HPDE6-E6E7 (cell line): Measurements from ENCODE around the gene CD99L2.

Experiments
- DNase-seq: peaks from one replicate; pipeline ENCODE4 v3.0.0; 2011; ENCODE audit warnings: missing footprints; ENCODE audit errors: extremely low spot score

CD99L2 gene

GRCh38 chrX:150790021-150790420 lies 108.4 kb downstream of the CD99L2 start:
- no peak for DNase-seq

DNA sequence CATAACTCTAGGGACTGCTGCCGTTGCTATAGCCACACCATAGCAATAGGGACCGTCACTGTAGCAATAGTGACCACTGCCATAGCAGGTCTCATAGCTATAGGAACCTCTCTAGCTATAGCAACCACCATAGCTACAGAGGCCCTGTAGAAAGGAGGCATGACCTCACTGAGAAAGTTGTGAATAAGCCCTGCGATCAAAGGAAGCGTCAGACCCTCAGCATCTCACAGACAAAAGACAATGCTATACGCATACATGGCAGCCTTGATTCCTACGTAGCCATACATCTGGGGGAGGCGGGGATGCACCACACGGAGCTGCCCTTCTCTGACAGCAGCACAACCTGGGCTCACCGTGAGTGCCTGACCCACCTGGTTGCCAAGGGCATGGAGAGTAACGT lies 116.8 kb downstream of the CD99L2 start:
- no peak for DNase-seq

GRCh38 chrX:150779385-150779784 lies 119.1 kb downstream of the CD99L2 start:
- DNase-seq: no peak

DNA sequence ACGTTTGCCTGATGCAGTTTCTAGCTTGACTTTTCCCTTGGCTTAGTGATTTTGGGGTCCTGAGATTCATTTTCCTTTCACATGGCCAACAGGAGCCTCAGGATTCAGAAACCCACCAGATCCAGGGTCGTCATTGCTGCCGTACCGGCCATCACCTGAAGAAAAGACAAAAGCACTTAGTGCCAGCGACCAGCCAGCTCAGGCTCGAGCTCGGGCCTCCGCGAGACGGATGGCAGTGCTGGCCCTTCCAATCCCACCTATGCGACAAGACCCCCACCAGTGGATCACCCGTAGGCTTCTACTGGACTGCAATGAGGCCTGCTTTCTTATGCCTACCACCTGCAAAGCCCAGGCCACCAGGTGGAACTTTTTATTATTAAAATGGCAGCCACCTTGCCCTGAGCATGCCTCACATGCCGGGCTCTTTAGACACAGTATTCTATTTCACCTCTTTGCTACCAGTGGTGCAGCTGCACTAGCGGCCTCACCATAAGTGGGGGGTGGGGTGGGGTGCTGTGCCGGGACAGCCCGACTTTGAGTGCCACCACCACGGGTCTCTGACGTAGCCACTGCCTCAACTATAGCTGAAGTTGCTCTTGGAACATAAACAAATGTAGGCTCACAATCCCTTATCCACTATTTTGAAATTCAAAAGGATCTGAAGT lies 121.0 kb downstream of the CD99L2 start:
- no peak for DNase-seq

- no peak for DNase-seq
These were observed 122.7 kb downstream of the CD99L2 start for GRCh38 chrX:150775569-150776350.

DNA sequence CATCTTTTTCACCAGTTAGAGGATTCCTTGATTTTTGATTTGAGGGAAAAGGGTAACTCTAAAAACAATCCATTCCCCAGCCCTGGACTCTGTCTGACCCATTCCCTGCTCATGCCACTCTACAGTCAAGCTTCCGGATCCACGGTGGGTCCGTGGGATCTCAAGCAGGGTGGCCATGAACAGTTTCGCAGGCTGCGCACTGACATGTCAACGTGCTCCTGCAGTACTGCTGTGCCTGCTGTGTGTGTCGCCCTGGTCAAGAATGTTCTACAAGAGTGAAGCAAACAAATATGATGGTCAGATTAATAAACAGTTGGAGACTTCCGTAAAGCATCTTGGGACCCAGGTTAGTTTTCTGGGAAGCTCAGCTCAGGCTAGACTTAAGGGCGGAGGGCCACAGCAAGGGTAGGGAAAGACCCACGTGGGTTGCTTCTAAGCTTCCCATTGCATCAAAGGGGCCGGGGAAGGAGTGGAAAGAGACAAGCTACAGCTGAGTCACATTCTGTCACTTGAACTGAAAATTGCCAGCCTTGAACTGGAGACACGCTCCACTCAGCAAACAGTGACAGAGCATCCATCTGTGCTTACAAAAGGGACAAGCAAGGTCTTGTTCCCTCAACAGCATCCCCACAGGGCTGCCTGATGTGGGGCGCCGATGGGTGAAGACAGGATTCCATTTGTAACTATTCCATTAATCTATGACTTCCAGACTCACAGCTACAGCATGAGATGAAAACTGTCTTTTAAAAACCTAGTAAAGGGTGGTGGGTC lies 123.5 kb downstream of the CD99L2 start:
- DNase-seq: no peak

DNA sequence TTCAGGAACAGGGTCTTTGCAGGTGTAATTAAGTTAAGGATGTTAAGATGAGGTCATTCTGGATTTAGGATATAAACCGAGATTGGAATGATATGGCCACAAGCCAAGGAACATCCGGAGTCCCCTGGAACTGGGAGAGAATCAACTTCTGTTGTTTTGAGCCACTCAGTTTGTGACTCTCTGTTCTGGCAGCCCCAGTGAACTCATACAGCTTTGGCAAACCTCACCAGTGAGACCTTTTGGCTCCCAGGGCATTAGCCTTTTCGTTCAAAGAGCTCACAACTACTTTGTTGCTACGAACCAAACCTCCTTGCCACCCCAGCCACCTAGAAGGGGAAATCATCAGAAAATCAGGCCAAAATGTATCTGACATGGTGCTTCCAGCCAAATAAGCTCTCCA lies 124.8 kb downstream of the CD99L2 start:
- DNase-seq: no peak

DNA sequence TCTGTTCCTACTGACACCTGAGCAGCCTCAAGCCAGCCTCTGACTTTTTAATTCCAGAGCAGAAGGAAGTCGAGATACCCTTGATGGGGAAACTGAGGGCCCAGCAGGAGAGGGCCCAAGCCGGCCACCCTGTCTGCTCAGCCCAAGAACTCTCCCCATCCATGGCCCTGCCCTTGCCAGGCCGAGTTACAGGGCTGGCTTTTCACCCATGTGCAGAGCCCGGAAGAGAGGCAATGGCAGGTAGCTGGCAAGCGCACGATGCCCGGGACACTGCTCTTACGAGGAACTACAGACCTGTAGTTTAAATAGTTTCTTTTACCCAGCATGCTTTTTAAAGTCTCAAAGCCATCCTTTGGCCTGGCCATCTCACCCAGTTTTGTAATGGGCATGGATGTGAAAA lies 125.4 kb downstream of the CD99L2 start:
- DNase-seq: no peak

GRCh38 chrX:150772150-150772970 lies 126.1 kb downstream of the CD99L2 start:
- peak; percentile 84 for DNase-seq

DNA sequence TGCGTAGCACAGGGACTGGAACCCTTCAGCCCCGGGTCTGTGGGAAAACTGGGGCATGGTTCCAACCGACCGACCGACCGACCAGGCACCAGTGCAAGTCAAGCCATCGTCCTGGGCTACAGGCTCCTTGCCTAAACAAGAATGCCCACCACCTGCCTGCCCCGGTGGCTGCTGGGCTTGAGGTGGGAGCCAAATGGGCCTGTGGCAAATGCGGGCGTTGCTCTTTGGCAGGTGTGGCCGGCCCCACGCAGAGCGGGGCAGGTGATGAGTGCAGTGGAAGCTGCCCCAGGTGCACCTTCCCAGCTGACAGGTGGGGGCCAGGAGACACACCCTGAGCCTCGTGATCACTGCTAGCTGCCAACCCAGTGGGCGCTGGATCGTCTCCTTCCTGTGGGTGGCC lies 127.4 kb downstream of the CD99L2 start:
- DNase-seq: no peak

GRCh38 chrX:150770623-150771022 lies 127.8 kb downstream of the CD99L2 start:
- DNase-seq: no peak

DNA sequence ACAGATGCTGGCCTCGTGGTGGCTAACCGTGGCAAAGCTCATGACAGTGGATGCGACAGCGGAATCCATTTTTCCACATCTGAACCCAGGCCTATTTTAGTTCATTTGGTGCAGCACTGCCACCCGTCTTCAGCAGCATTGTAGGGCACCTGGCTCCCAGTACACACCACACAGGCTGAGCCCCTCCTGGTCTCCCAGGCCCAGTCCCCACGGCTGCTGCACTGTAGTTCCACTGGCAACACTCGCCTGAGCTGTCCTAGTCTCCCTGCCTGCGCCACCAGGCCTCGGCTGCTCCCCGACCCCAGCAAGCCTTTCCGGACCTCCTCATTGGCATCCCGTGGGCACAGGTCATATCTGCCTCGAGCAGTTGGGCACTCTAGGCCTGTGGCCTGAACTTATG lies 129.1 kb downstream of the CD99L2 start:
- no peak for DNase-seq

GRCh38 chrX:150768580-150769190 lies 129.8 kb downstream of the CD99L2 start:
- no peak for DNase-seq

- no peak for DNase-seq
These were observed 130.4 kb downstream of the CD99L2 start for GRCh38 chrX:150768132-150768485.

DNA sequence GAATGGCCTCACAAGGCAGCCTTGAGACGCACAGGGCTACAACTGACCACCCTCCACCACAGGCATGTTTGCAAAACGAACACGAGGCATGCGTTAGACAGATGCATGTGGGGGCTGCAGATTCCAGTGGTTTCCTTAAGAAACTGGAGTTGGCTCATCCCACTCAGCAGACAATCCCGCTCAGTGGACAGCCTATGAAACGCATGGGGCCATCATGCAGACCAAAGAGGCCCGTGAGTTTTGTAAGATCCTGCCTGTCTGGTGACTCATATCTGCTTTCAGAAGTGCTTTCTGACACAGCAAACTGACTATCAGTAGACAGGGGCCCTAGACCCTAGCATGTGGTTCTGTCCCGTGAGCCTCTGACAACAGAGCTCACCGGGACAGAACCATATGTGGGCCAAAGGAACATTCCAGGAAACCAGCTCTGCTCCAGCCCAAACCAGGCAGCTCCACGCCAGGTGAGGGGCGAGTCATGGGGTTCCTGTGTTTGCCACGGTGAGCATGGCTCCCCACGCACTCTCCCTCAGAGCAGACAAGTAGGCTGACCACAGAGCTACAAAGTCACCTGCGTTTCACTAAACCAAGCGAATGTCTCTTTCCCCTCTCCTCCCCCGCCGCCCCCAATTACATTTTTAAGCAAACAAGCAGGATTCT lies 130.9 kb downstream of the CD99L2 start:
- DNase-seq: peak; percentile 50

GRCh38 chrX:150767045-150767395 lies 131.4 kb downstream of the CD99L2 start:
- DNase-seq: no peak

DNA sequence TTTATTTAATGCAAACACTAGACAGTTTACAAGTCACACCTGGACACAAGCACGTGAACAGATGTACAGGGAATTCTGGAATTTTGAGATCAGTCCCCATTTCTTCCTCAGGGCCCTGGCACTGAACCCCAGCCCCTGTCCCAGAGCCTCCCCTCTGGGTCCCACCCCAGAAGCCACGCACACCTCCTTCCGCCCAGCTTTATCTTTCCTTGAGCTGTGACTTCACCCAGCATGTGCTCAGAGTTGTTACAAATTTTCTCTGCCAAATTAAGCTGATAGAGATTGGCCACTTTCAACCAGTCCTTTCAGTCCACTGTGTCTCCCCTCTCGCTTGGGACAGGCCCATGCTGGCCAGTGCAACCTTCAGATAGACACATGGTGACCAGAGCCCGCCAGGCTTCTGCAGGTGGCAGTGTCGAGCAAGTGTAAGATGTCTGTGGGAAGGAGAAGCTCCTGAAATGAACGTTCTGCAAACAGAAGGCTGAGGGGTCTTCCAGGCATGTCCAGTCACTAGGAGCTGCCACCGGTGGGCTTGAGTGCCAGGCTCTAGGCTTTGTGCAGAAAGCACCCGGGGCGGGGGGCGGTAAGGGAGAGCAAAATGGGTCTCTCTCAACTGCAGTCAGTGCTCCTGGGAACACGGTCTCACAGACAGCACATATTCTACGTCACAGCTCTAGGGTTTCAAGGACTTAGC lies 132.0 kb downstream of the CD99L2 start:
- DNase-seq: no peak

DNA sequence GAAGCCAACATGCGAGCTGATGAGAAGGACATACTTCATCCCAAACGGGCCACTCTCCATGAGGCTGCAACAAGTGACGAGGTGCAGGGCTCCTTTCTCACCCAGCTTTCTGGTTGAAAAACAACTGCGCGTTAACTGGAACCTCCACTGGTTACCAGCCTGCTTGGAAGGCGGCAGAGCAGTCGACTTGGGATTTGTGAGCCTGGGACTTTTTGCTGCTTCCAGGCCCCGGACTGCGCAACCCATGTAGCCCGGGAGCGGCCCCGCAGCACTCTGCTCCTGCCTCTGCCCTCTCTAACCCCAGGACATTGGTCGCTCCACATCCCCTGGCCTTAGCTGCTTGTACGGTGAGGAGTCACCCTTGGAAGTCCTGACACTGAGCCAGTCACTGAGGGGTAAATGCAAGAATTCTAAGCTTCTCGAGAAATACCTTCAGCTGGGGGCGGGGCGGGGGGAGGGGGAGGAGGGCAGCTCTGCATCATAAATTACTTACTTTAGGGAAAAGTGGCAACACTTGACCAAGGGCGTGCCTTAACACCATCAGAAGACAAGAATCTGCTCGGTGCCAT lies 132.6 kb downstream of the CD99L2 start:
- no peak for DNase-seq

DNA sequence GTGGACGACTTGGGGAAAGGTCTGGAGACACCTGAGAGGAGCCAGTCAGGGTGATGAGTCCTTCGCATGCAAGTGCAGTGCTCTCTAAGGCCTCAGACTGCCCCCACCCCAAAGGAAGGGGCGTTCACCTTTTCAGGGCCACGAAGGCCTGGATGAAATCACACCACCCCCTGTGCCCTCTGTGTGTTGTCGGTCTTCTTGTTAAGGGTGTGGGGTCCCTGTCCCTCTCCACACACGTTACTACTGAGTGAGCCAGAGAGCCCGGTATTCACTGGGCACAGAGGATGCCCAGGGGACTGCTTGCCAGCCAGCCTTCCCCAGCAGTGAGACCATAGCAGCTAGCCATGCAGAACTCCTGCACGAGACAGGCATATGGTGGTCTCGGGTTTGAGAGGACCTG lies 133.2 kb downstream of the CD99L2 start:
- DNase-seq: no peak

GRCh38 chrX:150763810-150764209 lies 134.7 kb downstream of the CD99L2 start:
- no peak for DNase-seq
